ENCODE results near the gene GALK2.

DNA sequence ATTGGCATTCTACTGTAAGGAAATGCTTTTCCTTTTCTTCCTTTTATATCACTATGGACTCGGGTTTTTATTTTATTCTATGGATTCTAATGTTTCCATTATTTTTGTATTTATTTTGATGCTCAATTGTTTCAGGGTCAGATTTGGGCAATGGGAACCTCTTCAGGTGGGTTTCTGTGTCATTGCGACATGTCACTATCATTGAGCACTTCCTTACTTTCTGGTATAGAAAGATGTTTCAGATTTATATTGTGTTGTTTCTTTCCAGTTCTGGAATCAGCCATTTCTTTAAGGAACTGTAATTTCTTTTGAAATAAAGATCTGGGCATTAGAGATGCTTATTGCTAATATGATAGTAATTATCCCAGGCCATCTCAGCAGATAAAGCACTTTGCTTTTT, 21.8 kb downstream of the GALK2 start:
- TF ChIP-seq, protein P1, sequence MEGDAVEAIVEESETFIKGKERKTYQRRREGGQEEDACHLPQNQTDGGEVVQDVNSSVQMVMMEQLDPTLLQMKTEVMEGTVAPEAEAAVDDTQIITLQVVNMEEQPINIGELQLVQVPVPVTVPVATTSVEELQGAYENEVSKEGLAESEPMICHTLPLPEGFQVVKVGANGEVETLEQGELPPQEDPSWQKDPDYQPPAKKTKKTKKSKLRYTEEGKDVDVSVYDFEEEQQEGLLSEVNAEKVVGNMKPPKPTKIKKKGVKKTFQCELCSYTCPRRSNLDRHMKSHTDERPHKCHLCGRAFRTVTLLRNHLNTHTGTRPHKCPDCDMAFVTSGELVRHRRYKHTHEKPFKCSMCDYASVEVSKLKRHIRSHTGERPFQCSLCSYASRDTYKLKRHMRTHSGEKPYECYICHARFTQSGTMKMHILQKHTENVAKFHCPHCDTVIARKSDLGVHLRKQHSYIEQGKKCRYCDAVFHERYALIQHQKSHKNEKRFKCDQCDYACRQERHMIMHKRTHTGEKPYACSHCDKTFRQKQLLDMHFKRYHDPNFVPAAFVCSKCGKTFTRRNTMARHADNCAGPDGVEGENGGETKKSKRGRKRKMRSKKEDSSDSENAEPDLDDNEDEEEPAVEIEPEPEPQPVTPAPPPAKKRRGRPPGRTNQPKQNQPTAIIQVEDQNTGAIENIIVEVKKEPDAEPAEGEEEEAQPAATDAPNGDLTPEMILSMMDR (IDR thresholded peaks at IDR 0.05), result no peak
- no peak for TF ChIP-seq POLR2A (IDR thresholded peaks at IDR 0.05)

All from tibial nerve (tissue), 3 donors.